B cell (primary cell): ENCODE measurements around the gene TEX13A. TPM values are rescaled to one million over a fixed set of nuclear protein-coding genes. Genes with fewer than 3 reads are reported as not detected.

Source experiments
- ATAC-seq: fragments of 200-7000 bp; cut with Tn5 transposase; one replicate; pipeline ENCODE4 v1.10.0; 2021; ENCODE audit warnings: low read depth, mild to moderate bottlenecking, moderate number of reproducible peaks, moderate library complexity
- CTCF ChIA-PET: fragments of 350-600 bp; sonication (Branson Sonifier 250); formaldehyde crosslinking; loops from one replicate; lab custom pipeline; 2021; ENCODE audit warnings: antibody characterized with exemption, inconsistent platforms; lab: Charles Lee
- POLR2A ChIA-PET: fragments of 350-600 bp; sonication (Branson Sonifier 250); formaldehyde crosslinking; loops from one replicate; lab custom pipeline; 2021; ENCODE audit warnings: antibody characterized with exemption; lab: Charles Lee
- DNase-seq: peaks from one replicate; pipeline ENCODE4 v3.0.0; 2013
- H2AFZ ChIP-seq: 2 replicates; pipeline ENCODE4 v1.6.1; 2012; ENCODE audit warnings: mild to moderate bottlenecking, low read depth, low read length; ENCODE audit not compliant: insufficient read depth, poor library complexity, severe bottlenecking
- H3K27ac ChIP-seq, 2 donors: 1 replicate in 1 of 2; 2 replicates in 1 of 2; pipeline ENCODE4 v1.5.1; 2012 to 2013; ENCODE audit warnings: low read length in 2 of 2, mild to moderate bottlenecking in 2 of 2, moderate library complexity in 1 of 2
- H3K27me3 ChIP-seq, 4 experiments: fragments of 200-600 bp in 1 of 4; sonication (generic) in 1 of 4; replicated peaks in 1 of 4; 1 replicate in 2 of 4; 2 replicates in 2 of 4; pipeline versions ENCODE4 v1.6.1 to v1.7.0; 2013 to 2016; ENCODE audit warnings: low read length in 3 of 4, mild to moderate bottlenecking in 2 of 4, mixed read lengths in 1 of 4, moderate library complexity in 1 of 4; ENCODE audit not compliant: insufficient read depth in 4 of 4, control insufficient read depth in 3 of 4; ENCODE audit errors: control extremely low read depth in 1 of 4
- H3K36me3 ChIP-seq, 2 experiments: replicated peaks in 1 of 2; 1 replicate in 1 of 2; 2 replicates in 1 of 2; pipeline versions ENCODE4 v1.6.1 to v1.7.1; 2013; ENCODE audit warnings: low read length in 1 of 2; ENCODE audit not compliant: insufficient read depth in 2 of 2, control insufficient read depth in 1 of 2; ENCODE audit errors: control extremely low read depth in 1 of 2, extremely low read depth in 1 of 2
- H3K4me1 ChIP-seq, 2 donors: fragments of 200-600 bp in 1 of 2; sonication (generic) in 1 of 2; 1 replicate in 1 of 2; 2 replicates in 1 of 2; pipeline versions ENCODE4 v1.5.1 to v1.6.1; 2013 to 2017; ENCODE audit warnings: low read length in 2 of 2; ENCODE audit not compliant: control insufficient read depth in 2 of 2, insufficient read depth in 2 of 2
- H3K4me2 ChIP-seq: replicated peaks from 2 replicates; pipeline ENCODE3; 2012; ENCODE audit warnings: mild to moderate bottlenecking, low read depth, low read length; ENCODE audit not compliant: poor library complexity, severe bottlenecking
- H3K4me3 ChIP-seq, 5 experiments: fragments of 200-600 bp in 1 of 5; sonication (generic) in 1 of 5; 1 replicate in 3 of 5; 2 replicates in 2 of 5; pipeline versions ENCODE4 v1.5.1 to v1.7.0; 2011 to 2016; ENCODE audit warnings: low read length in 4 of 5, mild to moderate bottlenecking in 4 of 5, low read depth in 2 of 5, control low read depth in 1 of 5, moderate library complexity in 1 of 5; ENCODE audit not compliant: insufficient read depth in 1 of 5; ENCODE audit errors: control extremely low read depth in 1 of 5, extremely low read depth in 1 of 5
- H3K79me2 ChIP-seq: fragments of 200-600 bp; sonication (generic); one replicate; pipeline ENCODE4 v1.6.0; 2016; ENCODE audit warnings: low read length; ENCODE audit not compliant: control insufficient read depth, insufficient read depth
- H3K9ac ChIP-seq: fragments of 200-600 bp; sonication (generic); 2 replicates; pipeline ENCODE4 v1.6.1; 2017; ENCODE audit warnings: mild to moderate bottlenecking, low read length, moderate library complexity
- H3K9me3 ChIP-seq, 3 donors: one replicate each; pipeline versions ENCODE4 v1.6.1 to v1.7.1; 2013; ENCODE audit warnings: low read length in 2 of 3; ENCODE audit not compliant: control insufficient read depth in 2 of 3, insufficient read depth in 1 of 3; ENCODE audit errors: control extremely low read depth in 1 of 3
- H4K20me1 ChIP-seq: 2 replicates; pipeline ENCODE4 v1.6.0; 2012; ENCODE audit warnings: mild to moderate bottlenecking, low read length; ENCODE audit not compliant: insufficient read depth, control insufficient read depth, poor library complexity, severe bottlenecking
- H3K27ac Mint-ChIP-seq: one replicate; pipeline ENCODE4 v1.8.0; 2021; ENCODE audit warnings: mixed read lengths
- H3K27me3 Mint-ChIP-seq: one replicate; pipeline ENCODE4 v1.8.0; 2021; ENCODE audit warnings: mixed read lengths
- H3K4me1 Mint-ChIP-seq: one replicate; pipeline ENCODE4 v1.8.0; 2021; ENCODE audit warnings: mixed read lengths
- H3K4me3 Mint-ChIP-seq: one replicate; pipeline ENCODE4 v1.8.0; 2021; ENCODE audit warnings: mixed read lengths
- H3K9me3 Mint-ChIP-seq: one replicate; pipeline ENCODE4 v1.8.0; 2022; ENCODE audit warnings: mixed read lengths; ENCODE audit not compliant: insufficient read depth
- EZH2 ChIP-seq: IDR thresholded peaks from 2 replicates; pipeline ENCODE4 v1.6.1; 2012; ENCODE audit warnings: borderline replicate concordance, low read depth, mild to moderate bottlenecking, moderate library complexity, low read length; ENCODE audit not compliant: insufficient read depth, poor library complexity, severe bottlenecking
- WGBS: methylation state at CpG from one replicate; pipeline ENCODE4 v1.1.5; 2013; ENCODE audit warnings: missing lambda C conversion rate; ENCODE audit not compliant: insufficient coverage; 5-methylcytosine and 5-hydroxymethylcytosine counted together
- intact Hi-C: fragments of 100-400 bp; cut with micrococcal nuclease; formaldehyde crosslinking; loops from one replicate; pipeline ENCODE4 v1.10.0; 2022
- polyA plus RNA-seq: library from polyadenylated mRNA; depleted of rRNA; stranded (reverse); fragments of >200 nt; gene quantifications from 2 replicates; pipeline ENCODE4 v1.2.3, GENCODE V29; 2012
- total RNA-seq, 2 donors: library from RNA; stranded (reverse); fragments of 120-200 nt in 1 of 2; gene quantifications; 1 replicate in 1 of 2; 2 replicates in 1 of 2; pipeline versions ENCODE4 v1.2.3 to v1.2.4, GENCODE V29; 2013 to 2022
- TF ChIP-seq, protein P1 (sequence below): fragments of 200-600 bp; IDR thresholded peaks from one replicate; pipeline ENCODE4 v1.8.0; 2022; ENCODE audit warnings: antibody characterized with exemption, mild to moderate bottlenecking

Gene TEX13A
- total and polyA plus RNA-seq, 2 donors (not counting 1 experiment from before 2014, with no cell fraction given) = not detected

DNA sequence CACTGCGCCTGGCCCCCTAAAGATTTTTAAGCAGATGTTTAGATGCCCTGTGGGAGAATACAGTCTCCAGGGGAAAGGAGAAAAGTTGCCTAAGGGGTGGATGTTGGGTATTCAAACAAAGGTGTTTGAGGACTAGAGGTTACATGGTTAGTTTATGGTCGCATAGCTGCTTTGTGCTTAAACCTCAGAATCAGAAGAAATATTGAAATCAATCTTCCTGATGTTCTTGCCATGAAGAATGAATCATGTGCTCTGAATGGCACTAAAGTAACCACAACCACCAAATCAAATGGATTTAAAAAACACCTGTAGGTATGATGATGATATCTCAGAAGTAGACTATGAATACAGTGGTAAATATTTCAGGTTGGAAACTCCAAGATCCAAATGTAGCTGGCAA, 42.7 kb upstream of the TEX13A start:
- POLR2A ChIA-PET = no interaction called here
- no peak overlapping the region for H3K4me3 ChIP-seq
- no peak overlapping the region for H3K27ac Mint-ChIP-seq
- H3K27me3 Mint-ChIP-seq = no peaks in the 10 kb centered on the region
- ATAC-seq = no peak
- H3K4me3 Mint-ChIP-seq = no peak overlapping the region
- TF ChIP-seq, protein P1, sequence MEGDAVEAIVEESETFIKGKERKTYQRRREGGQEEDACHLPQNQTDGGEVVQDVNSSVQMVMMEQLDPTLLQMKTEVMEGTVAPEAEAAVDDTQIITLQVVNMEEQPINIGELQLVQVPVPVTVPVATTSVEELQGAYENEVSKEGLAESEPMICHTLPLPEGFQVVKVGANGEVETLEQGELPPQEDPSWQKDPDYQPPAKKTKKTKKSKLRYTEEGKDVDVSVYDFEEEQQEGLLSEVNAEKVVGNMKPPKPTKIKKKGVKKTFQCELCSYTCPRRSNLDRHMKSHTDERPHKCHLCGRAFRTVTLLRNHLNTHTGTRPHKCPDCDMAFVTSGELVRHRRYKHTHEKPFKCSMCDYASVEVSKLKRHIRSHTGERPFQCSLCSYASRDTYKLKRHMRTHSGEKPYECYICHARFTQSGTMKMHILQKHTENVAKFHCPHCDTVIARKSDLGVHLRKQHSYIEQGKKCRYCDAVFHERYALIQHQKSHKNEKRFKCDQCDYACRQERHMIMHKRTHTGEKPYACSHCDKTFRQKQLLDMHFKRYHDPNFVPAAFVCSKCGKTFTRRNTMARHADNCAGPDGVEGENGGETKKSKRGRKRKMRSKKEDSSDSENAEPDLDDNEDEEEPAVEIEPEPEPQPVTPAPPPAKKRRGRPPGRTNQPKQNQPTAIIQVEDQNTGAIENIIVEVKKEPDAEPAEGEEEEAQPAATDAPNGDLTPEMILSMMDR = no peak
- TF ChIP-seq EZH2 = no peak
- CTCF ChIA-PET = no interaction called here
- no peaks in the 10 kb centered on the region for H4K20me1 ChIP-seq
- peaks cover 0 to 3% (median 0%) of the 10 kb centered on the region in 3 donors for H3K9me3 ChIP-seq
- no peaks in the 10 kb centered on the region for H3K4me1 ChIP-seq
- H3K79me2 ChIP-seq = no peaks in the 10 kb centered on the region
- WGBS = no CpG with 5 or more reads among the region's 2 CpGs
- H3K4me1 Mint-ChIP-seq = no peaks in the 10 kb centered on the region
- no peak for DNase-seq
- H3K27me3 ChIP-seq = no peaks in the 10 kb centered on the region
- H3K27ac ChIP-seq = no peak overlapping the region
- H3K9ac ChIP-seq = no peak overlapping the region
- no peak overlapping the region for H2AFZ ChIP-seq
- no peak overlapping the region for H3K4me2 ChIP-seq
- no peaks in the 10 kb centered on the region for H3K9me3 Mint-ChIP-seq
- no peaks in the 10 kb centered on the region for H3K36me3 ChIP-seq
- intact Hi-C loops = no loop called here

DNA sequence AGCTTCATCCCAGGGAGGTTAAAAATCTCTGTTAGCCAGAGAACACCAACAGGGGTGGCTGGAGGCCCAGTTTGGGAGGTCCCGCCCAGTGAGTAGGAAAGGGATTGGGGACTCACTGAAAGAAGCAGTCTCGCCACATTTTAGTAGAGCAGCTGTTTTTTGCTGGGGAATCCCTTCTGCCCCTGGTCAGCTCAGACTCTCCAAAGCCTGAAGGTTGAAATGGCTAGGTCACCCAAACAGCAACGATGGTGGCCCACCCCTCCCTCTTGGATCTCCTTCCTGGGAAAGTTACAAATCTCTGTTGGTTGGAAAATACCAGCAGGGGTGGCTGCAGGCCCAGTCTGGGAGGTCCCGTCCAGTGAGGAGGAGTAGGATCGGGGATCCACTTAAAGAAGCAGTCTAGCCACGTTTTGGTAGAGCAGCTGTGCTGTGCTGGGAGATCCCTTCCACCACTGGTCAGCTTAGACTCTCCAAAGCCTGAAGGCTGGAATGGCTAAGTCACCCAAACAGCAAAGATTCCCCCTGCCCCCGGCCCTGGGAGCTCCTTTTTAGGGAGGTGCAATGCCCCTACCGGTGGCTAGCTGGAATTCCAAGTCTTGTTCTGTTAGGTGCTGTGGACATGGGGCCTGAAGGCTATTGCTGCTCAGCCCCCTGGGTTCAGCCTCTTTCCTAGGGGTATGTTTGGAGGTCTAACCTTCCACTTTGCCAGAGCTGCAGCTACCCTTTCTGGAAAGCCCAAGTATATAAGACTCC, 40.0 kb upstream of the TEX13A start:
- 43% methylated on average over 1 of the region's 8 CpGs for WGBS
- Histone ChIP-seq H3K27ac (no peak overlapping the region), H3K36me3 (no peaks in the 10 kb centered on the region), H3K27me3 (no peaks in the 10 kb centered on the region), H3K9ac (no peak overlapping the region), H2AFZ (no peak overlapping the region), H3K4me1 (no peaks in the 10 kb centered on the region), H3K9me3 (peaks cover 0 to 3% (median 0%) of the 10 kb centered on the region in 3 donors), H3K4me3 (no peak overlapping the region), H4K20me1 (no peaks in the 10 kb centered on the region), H3K79me2 (no peaks in the 10 kb centered on the region), H3K4me2 (no peak overlapping the region)
- ChIA-PET POLR2A (no interaction called here), CTCF (no interaction called here)
- ATAC-seq (no peak), DNase-seq (no peak)
- no peak overlapping the region for H3K27ac Mint-ChIP-seq
- H3K4me3 Mint-ChIP-seq = no peak overlapping the region
- TF ChIP-seq EZH2 = no peak
- TF ChIP-seq, protein P1 = no peak
- H3K4me1 Mint-ChIP-seq = no peaks in the 10 kb centered on the region
- no peaks in the 10 kb centered on the region for H3K27me3 Mint-ChIP-seq
- intact Hi-C loops = no loop called here
- no peaks in the 10 kb centered on the region for H3K9me3 Mint-ChIP-seq
